GM12865 (cell line): ENCODE measurements around the gene TSKU.

Experiments used
- DNase-seq: peaks from one replicate; pipeline ENCODE4 v3.0.0; 2010; ENCODE audit warnings: low read depth
- H3K4me3 ChIP-seq: 2 replicates; pipeline ENCODE4 v1.5.1; 2011; ENCODE audit warnings: mild to moderate bottlenecking, low read depth, low read length, control low read depth
- TF ChIP-seq, protein P1 (sequence below): IDR thresholded peaks from 2 replicates; pipeline ENCODE4 v1.5.1; 2011; ENCODE audit warnings: low read length, control low read depth, low read depth, inconsistent platforms; ENCODE audit not compliant: insufficient read depth; ENCODE audit errors: missing control alignments

The TSKU gene

DNA sequence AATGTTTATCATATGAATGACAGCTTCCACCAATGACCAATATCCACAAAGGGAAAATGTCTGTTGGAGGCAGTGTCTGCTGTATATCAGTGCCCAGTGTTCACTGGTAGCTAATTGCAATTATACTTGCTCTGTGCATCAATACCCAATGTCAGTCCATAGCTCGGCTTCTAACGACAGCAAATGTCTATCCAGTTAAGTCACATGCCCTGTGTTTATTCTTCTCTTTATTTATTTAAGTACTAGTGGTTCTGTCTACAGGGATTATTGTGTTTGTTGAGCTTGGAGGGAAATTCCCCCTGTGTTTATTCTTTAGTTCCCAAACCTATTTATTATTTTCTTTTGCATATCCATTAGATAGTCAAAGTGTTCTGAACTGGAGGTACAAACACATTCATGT is 18.6 kb downstream of the TSKU start:
- DNase-seq, result no peak
- no peak overlapping the region for H3K4me3 ChIP-seq
- TF ChIP-seq, protein P1, sequence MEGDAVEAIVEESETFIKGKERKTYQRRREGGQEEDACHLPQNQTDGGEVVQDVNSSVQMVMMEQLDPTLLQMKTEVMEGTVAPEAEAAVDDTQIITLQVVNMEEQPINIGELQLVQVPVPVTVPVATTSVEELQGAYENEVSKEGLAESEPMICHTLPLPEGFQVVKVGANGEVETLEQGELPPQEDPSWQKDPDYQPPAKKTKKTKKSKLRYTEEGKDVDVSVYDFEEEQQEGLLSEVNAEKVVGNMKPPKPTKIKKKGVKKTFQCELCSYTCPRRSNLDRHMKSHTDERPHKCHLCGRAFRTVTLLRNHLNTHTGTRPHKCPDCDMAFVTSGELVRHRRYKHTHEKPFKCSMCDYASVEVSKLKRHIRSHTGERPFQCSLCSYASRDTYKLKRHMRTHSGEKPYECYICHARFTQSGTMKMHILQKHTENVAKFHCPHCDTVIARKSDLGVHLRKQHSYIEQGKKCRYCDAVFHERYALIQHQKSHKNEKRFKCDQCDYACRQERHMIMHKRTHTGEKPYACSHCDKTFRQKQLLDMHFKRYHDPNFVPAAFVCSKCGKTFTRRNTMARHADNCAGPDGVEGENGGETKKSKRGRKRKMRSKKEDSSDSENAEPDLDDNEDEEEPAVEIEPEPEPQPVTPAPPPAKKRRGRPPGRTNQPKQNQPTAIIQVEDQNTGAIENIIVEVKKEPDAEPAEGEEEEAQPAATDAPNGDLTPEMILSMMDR, result no peak

DNA sequence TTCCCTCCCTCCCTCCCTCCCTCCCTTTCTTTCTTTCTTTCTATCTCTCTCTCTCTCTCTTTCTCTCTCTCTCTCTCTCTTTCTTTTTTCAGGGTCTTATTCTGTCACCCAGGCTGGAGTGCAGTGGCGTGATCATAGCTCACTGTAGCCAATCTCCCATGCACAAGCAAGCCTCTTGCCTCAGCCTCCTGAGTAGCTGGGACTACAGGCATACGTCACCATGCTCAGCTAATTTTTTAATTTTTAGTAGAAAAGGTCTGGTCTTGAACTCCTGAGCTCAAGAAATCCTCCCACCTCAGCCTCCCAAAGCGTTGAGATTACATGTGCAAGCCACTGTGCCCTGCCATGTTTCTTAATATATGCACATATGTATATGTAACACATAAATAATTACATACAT is 19.0 kb downstream of the TSKU start:
- DNase-seq, result no peak
- no peak overlapping the region for H3K4me3 ChIP-seq
- TF ChIP-seq, protein P1, result no peak

DNA sequence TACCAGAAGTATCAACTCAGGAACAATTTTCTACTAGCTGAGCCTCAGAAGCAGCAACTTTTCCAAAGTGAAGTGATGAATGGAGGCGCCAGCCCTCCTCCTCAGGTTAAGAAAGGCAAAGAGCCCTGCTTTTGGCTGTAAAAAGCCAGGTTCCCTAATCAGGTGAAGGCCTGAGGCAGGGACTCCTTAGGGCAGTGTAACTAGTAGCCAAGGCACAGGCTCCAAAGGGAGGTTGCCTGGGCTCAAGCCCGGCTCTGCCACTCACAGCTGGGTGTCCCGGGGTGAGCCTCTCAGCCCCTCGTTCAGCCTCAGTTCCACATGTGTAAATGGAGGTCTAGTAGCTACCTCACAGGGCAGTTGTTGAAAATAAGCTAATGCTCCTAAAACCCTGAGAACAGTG is 19.5 kb downstream of the TSKU start:
- TF ChIP-seq, protein P1, result no peak
- no peak overlapping the region for H3K4me3 ChIP-seq
- no peak for DNase-seq

DNA sequence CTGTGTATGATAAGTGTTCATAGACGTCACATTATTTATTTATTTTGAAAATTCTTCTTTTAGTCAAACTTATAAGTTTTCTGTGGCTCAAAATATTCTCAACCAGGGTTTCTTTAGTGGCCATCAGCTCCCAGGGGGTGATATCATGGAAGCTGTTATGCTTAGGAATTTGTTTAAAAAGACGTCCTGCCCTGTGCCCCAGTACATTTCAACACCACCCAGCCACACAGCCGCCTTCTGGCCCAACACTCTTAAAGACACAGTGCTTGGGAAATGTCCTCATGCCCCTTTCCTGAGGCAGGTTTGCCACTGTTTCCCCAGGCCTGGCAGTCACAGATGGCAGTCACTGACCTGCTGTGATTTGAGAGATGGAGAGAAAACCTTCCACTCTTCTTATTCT is 19.9 kb downstream of the TSKU start:
- TF ChIP-seq, protein P1, result no peak
- no peak for DNase-seq
- no peak overlapping the region for H3K4me3 ChIP-seq

DNA sequence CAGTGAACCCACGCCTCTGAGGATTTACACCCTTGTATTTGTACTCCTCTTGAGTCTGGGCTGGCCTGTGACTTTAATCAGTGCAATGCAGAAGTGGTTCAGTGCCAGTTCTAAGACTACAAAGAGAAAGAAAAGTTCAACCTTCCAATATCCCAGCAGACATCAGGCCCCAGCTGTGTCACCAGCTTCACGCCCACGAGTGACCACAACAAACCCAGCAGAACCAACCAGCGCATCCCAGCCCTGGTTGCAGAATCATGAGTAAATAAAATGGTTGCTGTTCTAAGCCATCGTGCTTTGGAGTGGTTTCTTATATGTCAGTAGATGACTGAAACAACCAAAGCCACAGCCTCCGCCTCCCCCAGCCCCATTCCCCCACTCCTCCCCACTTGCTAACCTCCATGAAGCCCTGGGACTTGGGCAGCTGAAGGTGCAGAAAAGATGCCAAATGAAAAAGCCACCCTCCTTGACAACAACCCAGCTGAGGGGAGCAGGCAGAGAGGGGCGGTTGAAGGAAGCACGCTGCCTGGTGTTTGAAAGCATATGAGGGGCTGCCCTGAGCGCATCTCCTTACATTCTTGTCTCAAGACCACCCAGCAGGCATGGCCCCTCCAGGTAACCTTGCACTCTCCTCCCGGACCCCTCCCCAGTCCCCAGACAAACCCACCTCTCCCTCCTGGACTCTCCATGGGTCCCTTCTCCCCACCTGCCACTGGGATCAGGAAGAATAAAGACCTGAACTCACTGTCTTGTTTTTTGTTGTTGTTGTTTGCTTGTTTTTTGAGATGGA is 20.9 kb downstream of the TSKU start:
- no peak overlapping the region for H3K4me3 ChIP-seq
- TF ChIP-seq, protein P1, result no peak
- no peak for DNase-seq

DNA sequence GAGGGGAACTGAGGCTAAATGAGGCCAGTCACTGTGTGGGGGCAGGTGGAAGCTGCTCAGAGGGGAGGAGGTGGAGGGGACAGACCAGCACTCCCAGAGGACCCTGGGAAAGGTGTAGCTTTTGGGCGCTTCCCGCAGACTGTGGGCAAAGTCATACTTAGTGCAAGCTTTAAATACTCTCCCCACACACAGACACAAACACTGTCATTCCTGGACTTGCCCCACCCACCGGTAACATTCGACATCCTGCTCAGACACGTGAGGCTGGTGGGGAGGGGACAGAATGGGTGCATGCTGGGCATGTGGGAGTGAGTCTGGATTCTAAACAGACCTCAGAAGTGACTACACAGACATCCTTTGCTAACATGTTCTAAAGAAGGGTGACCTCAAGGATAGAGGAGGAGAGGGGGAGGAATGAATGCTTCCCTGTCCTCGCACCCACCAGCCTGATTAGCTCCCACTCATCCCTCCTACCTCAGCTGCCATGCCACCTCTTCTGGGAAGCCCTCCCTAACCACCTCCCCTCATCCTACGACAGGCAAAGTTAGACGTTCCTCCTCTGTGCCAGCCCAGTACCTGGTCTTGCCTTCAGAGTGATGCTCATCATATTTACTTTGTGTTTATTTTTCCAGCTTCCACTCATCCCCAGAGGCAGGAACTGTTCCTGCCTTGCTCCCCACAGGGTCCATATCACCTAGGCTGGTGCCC is 22.2 kb downstream of the TSKU start:
- TF ChIP-seq, protein P1, result no peak
- no peak overlapping the region for H3K4me3 ChIP-seq
- DNase-seq, result no peak

DNA sequence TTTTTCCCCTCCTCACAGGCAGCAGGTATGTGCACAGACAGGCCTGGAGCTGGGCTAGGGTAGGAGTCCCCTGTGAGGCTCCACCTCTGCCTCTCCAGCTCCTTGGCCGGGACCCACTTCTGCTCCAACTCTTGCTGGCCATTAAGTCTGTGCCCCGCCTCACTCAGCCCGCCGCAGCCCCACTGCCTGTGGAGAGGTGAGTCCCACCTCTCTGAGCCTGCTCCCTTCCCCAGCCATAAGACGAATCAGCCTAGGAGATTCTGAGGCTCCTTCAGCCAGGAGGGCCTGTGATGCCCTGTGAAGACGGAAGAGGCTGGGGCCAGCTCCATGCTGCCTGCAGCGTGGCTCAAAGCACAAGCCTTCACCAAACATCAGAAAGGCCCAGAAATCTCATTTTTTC is 23.0 kb downstream of the TSKU start:
- H3K4me3 ChIP-seq, result no peak overlapping the region
- DNase-seq, result no peak
- TF ChIP-seq, protein P1, result no peak
